ENCODE measurements around the gene ZNF341.

- no peak for TF ChIP-seq PRDM10 (tag by site-specific recombination; IDR thresholded peaks at IDR 0.05)
- TF ChIP-seq ZNF785 (tag by site-specific recombination; IDR thresholded peaks at IDR 0.05), result no peak
- no peak for TF ChIP-seq CTCF (tag by site-specific recombination; IDR thresholded peaks at IDR 0.05)
- TF ChIP-seq REST (tag by site-specific recombination; IDR thresholded peaks at IDR 0.05), result no peak
- no peak for TF ChIP-seq ZNF26 (tag by site-specific recombination; IDR thresholded peaks at IDR 0.05)
- TF ChIP-seq ZFP3 (tag by site-specific recombination; IDR thresholded peaks at IDR 0.05; ENCODE audit: low read depth), result no peak
- no peak for TF ChIP-seq ZSCAN18 (tag by site-specific recombination; IDR thresholded peaks at IDR 0.05)
- TF ChIP-seq HOXA7 (CRISPR knock-in tag; IDR thresholded peaks at IDR 0.05; ENCODE audit: borderline replicate concordance), result no peak
- no peak for TF ChIP-seq HOXD13 (CRISPR knock-in tag; IDR thresholded peaks at IDR 0.05; ENCODE audit: borderline replicate concordance)
- no peak for TF ChIP-seq ZBTB17 (tag by site-specific recombination; IDR thresholded peaks at IDR 0.05)
- TF ChIP-seq TSHZ1 (tag by site-specific recombination; IDR thresholded peaks at IDR 0.05; ENCODE audit: borderline replicate concordance), result no peak
- no peak for TF ChIP-seq SCRT1 (tag by site-specific recombination; IDR thresholded peaks at IDR 0.05; ENCODE audit: borderline replicate concordance)
- TF ChIP-seq ZNF792 (tag by site-specific recombination; IDR thresholded peaks at IDR 0.05), result no peak
- no peak for TF ChIP-seq PRDM2 (tag by site-specific recombination; IDR thresholded peaks at IDR 0.05; ENCODE audit: borderline replicate concordance)
These were observed 8.4 kb downstream of the ZNF341 start for GRCh38 chr20:33740189-33740588.

Data from HEK293 (cell line).